A673 (cell line): Measurements from ENCODE around the gene SPIRE1.

Source experiments
- EZH2 ChIP-seq: fragments of 200-600 bp; sonication (generic); IDR thresholded peaks from 2 replicates; pipeline ENCODE4 v1.6.1; 2017; ENCODE audit warnings: borderline replicate concordance, low read depth, mild to moderate bottlenecking, mixed read lengths, antibody characterized with exemption, low read length; ENCODE audit not compliant: poor library complexity, severe bottlenecking
- TF ChIP-seq, protein P1 (sequence below): fragments of 300-800, 200-600 bp; sonication (generic); conservative IDR thresholded peaks from 2 replicates; pipeline ENCODE4 v1.5.1; 2017; ENCODE audit warnings: low read depth, mild to moderate bottlenecking, antibody characterized with exemption, low read length, moderate library complexity, mixed read lengths

DNA sequence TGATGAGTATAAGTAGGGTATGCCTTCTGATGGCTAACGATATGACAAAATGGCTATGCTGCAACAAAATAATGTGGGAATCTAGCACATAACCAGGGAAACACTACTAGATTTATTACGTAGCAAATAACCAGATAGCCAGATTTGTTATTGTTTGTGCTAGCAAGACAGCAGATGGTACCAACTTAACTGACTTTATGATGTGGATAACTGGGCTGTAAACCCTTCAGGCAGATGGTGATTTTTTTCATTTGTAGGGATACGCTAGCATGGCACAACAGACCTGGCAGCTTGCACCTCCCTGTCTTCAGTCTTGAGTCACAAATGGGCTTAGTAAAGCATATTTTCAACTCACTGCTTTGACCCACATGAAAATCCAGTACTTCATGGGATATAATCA is 201.5 kb downstream of the SPIRE1 start:
- TF ChIP-seq, protein P1, sequence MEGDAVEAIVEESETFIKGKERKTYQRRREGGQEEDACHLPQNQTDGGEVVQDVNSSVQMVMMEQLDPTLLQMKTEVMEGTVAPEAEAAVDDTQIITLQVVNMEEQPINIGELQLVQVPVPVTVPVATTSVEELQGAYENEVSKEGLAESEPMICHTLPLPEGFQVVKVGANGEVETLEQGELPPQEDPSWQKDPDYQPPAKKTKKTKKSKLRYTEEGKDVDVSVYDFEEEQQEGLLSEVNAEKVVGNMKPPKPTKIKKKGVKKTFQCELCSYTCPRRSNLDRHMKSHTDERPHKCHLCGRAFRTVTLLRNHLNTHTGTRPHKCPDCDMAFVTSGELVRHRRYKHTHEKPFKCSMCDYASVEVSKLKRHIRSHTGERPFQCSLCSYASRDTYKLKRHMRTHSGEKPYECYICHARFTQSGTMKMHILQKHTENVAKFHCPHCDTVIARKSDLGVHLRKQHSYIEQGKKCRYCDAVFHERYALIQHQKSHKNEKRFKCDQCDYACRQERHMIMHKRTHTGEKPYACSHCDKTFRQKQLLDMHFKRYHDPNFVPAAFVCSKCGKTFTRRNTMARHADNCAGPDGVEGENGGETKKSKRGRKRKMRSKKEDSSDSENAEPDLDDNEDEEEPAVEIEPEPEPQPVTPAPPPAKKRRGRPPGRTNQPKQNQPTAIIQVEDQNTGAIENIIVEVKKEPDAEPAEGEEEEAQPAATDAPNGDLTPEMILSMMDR, result no peak
- TF ChIP-seq EZH2, result no peak
